Chondrocyte (in vitro differentiated cells): ENCODE measurements around the gene NME7. TPM values are rescaled to one million over a fixed set of nuclear protein-coding genes. Genes with fewer than 3 reads are reported as not detected.

Experiments used
- DNase-seq: peaks from one replicate; pipeline ENCODE4 v3.0.0; 2021; ENCODE audit warnings: mixed read lengths, low spot score
- H3K27ac Mint-ChIP-seq: one replicate; pipeline ENCODE4 v1.8.0; 2021; ENCODE audit warnings: mild to moderate bottlenecking, moderate library complexity, mixed read lengths; ENCODE audit not compliant: unreplicated experiment
- H3K27me3 Mint-ChIP-seq: 2 replicates; pipeline ENCODE4 v1.8.0; 2021; ENCODE audit warnings: low read depth, mixed read lengths
- H3K36me3 Mint-ChIP-seq: 2 replicates; pipeline ENCODE4 v1.8.0; 2021; ENCODE audit warnings: low read depth, mixed read lengths
- H3K4me1 Mint-ChIP-seq: 2 replicates; pipeline ENCODE4 v1.8.0; 2021; ENCODE audit warnings: low read depth, mild to moderate bottlenecking, mixed read lengths
- H3K4me3 Mint-ChIP-seq: one replicate; pipeline ENCODE4 v1.8.0; 2021; ENCODE audit warnings: mild to moderate bottlenecking, moderate library complexity, mixed read lengths; ENCODE audit not compliant: unreplicated experiment
- H3K9me3 Mint-ChIP-seq: 2 replicates; pipeline ENCODE4 v1.8.0; 2021; ENCODE audit warnings: low read depth, mixed read lengths
- CTCF ChIP-seq: fragments of 200-600 bp; sonication (generic); IDR thresholded peaks from 2 replicates; pipeline ENCODE4 v1.5.0; 2021; ENCODE audit warnings: antibody characterized with exemption, mild to moderate bottlenecking, moderate library complexity
- total RNA-seq: library from RNA; stranded (reverse); gene quantifications from 3 replicates; pipeline ENCODE4 v1.2.1, GENCODE V29; 2021

NME7 gene
- total RNA-seq, 1 donor from 2014 or later: 14.7 TPM

- H3K4me1 Mint-ChIP-seq: no peaks in the 10 kb centered on the region
- H3K9me3 Mint-ChIP-seq: peaks cover 48% of the 10 kb centered on the region
- no peak overlapping the region for H3K27ac Mint-ChIP-seq
- H3K36me3 Mint-ChIP-seq: peaks cover 38% of the 10 kb centered on the region
- no peak for TF ChIP-seq CTCF
- H3K27me3 Mint-ChIP-seq: no peaks in the 10 kb centered on the region
- no peak overlapping the region for H3K4me3 Mint-ChIP-seq
- DNase-seq: no peak
Observed at GRCh38 chr1:169261884-169262283, 105.7 kb downstream of the NME7 start.

- H3K4me1 Mint-ChIP-seq: no peaks in the 10 kb centered on the region
- no peak overlapping the region for H3K4me3 Mint-ChIP-seq
- no peak for DNase-seq
- H3K27ac Mint-ChIP-seq: no peak overlapping the region
- H3K9me3 Mint-ChIP-seq: peaks cover 44% of the 10 kb centered on the region
- TF ChIP-seq CTCF: no peak
- no peaks in the 10 kb centered on the region for H3K27me3 Mint-ChIP-seq
- H3K36me3 Mint-ChIP-seq: peaks cover 35% of the 10 kb centered on the region
Observed at GRCh38 chr1:169260478-169261151, 107.0 kb downstream of the NME7 start.

- TF ChIP-seq CTCF: no peak
- Mint-ChIP-seq H3K4me1 (no peaks in the 10 kb centered on the region), H3K9me3 (peaks cover 36% of the 10 kb centered on the region), H3K27me3 (no peaks in the 10 kb centered on the region), H3K4me3 (no peak overlapping the region), H3K36me3 (peaks cover 30% of the 10 kb centered on the region), H3K27ac (no peak overlapping the region)
- DNase-seq: no peak
Observed at GRCh38 chr1:169259816-169260215, 107.8 kb downstream of the NME7 start.

GRCh38 chr1:169250795-169251194, 116.8 kb downstream of the NME7 start:
- Mint-ChIP-seq H3K27ac (no peak overlapping the region), H3K36me3 (peaks cover 1% of the 10 kb centered on the region), H3K4me3 (no peak overlapping the region), H3K4me1 (peaks cover 15% of the 10 kb centered on the region), H3K27me3 (no peaks in the 10 kb centered on the region), H3K9me3 (peaks cover 2% of the 10 kb centered on the region)
- no peak for TF ChIP-seq CTCF
- DNase-seq: no peak

GRCh38 chr1:169250022-169250421, 117.6 kb downstream of the NME7 start:
- Mint-ChIP-seq H3K4me1 (peaks cover 15% of the 10 kb centered on the region), H3K27me3 (no peaks in the 10 kb centered on the region), H3K36me3 (peaks cover 1% of the 10 kb centered on the region), H3K27ac (peak overlapping the region; percentile 20), H3K9me3 (peaks cover 2% of the 10 kb centered on the region), H3K4me3 (no peak overlapping the region)
- TF ChIP-seq CTCF: no peak
- DNase-seq: no peak
